Stimulated activated CD8-positive, alpha-beta memory T cell treated with anti-CD3 and anti-CD28 coated beads, Interleukin-12 subunit alpha, Interleukin-12 subunit beta, amount 100 ng/mL, for 24 hours (primary cell): ENCODE data around the gene TRAPPC6A.

Source experiments
- DNase-seq: peaks from one replicate; pipeline ENCODE4 v3.0.0-alpha.2; 2020; ENCODE audit errors: extremely low read depth

TRAPPC6A gene

GRCh38 chr19:45149129-45149528, 28.9 kb downstream of the TRAPPC6A start:
- no peak for DNase-seq

GRCh38 chr19:45147835-45148676, 30.0 kb downstream of the TRAPPC6A start:
- DNase-seq: no peak

- DNase-seq: no peak
These were observed 31.3 kb downstream of the TRAPPC6A start for GRCh38 chr19:45146741-45147205.

- DNase-seq: no peak
These were observed 31.8 kb downstream of the TRAPPC6A start for GRCh38 chr19:45146251-45146650.

- no peak for DNase-seq
These were observed 32.5 kb downstream of the TRAPPC6A start for GRCh38 chr19:45145270-45146189.

GRCh38 chr19:45144431-45145269, 33.4 kb downstream of the TRAPPC6A start:
- no peak for DNase-seq

- no peak for DNase-seq
These were observed 35.3 kb downstream of the TRAPPC6A start for GRCh38 chr19:45142726-45143110.

GRCh38 chr19:45142016-45142725, 35.9 kb downstream of the TRAPPC6A start:
- no peak for DNase-seq

GRCh38 chr19:45141203-45141900, 36.7 kb downstream of the TRAPPC6A start:
- DNase-seq: no peak

GRCh38 chr19:45140533-45140932, 37.5 kb downstream of the TRAPPC6A start:
- no peak for DNase-seq

- no peak for DNase-seq
These were observed 37.9 kb downstream of the TRAPPC6A start for GRCh38 chr19:45140144-45140503.

- DNase-seq: no peak
These were observed 38.5 kb downstream of the TRAPPC6A start for GRCh38 chr19:45139286-45140143.

GRCh38 chr19:45138303-45138751, 39.7 kb downstream of the TRAPPC6A start:
- DNase-seq: no peak

- DNase-seq: no peak
These were observed 40.8 kb downstream of the TRAPPC6A start for GRCh38 chr19:45137179-45137761.

GRCh38 chr19:45136507-45137178, 41.4 kb downstream of the TRAPPC6A start:
- DNase-seq: no peak

GRCh38 chr19:45135176-45135885, 42.7 kb downstream of the TRAPPC6A start:
- no peak for DNase-seq

- no peak for DNase-seq
These were observed 44.4 kb downstream of the TRAPPC6A start for GRCh38 chr19:45133661-45134060.
